HEK293 (cell line): ENCODE measurements around the gene SLC4A11.

Source experiments
- BCL6B ChIP-seq: fragments of 450-650 bp; formaldehyde crosslinking; IDR thresholded peaks from 2 replicates; pipeline ENCODE4 v1.5.1; 2017; ENCODE audit warnings: missing biosample characterization, missing genetic modification characterization
- CTCF ChIP-seq: fragments of 450-650 bp; formaldehyde crosslinking; IDR thresholded peaks from 2 replicates; pipeline ENCODE4 v1.5.1; 2016; ENCODE audit warnings: missing biosample characterization, missing genetic modification characterization
- REST ChIP-seq: fragments of 450-650 bp; formaldehyde crosslinking; IDR thresholded peaks from 2 replicates; pipeline ENCODE4 v1.5.1; 2016; ENCODE audit warnings: missing biosample characterization, missing genetic modification characterization
- TSHZ1 ChIP-seq: fragments of 450-650 bp; formaldehyde crosslinking; IDR thresholded peaks from 2 replicates; pipeline ENCODE4 v1.5.1; 2016; ENCODE audit warnings: missing biosample characterization, missing genetic modification characterization, borderline replicate concordance
- ZBTB10 ChIP-seq: fragments of 450-650 bp; formaldehyde crosslinking; IDR thresholded peaks from 2 replicates; pipeline ENCODE4 v1.5.1; 2016; ENCODE audit warnings: missing biosample characterization, missing genetic modification characterization
- ZBTB48 ChIP-seq: fragments of 450-650 bp; formaldehyde crosslinking; IDR thresholded peaks from 2 replicates; pipeline ENCODE4 v1.5.1; 2016; ENCODE audit warnings: missing biosample characterization, missing genetic modification characterization
- ZIC2 ChIP-seq: fragments of 450-650 bp; formaldehyde crosslinking; IDR thresholded peaks from 2 replicates; pipeline ENCODE4 v1.5.1; 2016; ENCODE audit warnings: missing biosample characterization, missing genetic modification characterization
- ZNF174 ChIP-seq: fragments of 450-650 bp; formaldehyde crosslinking; IDR thresholded peaks from 2 replicates; pipeline ENCODE4 v1.5.0; 2017; ENCODE audit warnings: missing biosample characterization, mild to moderate bottlenecking, missing genetic modification characterization
- ZNF248 ChIP-seq: fragments of 450-650 bp; formaldehyde crosslinking; IDR thresholded peaks from 2 replicates; pipeline ENCODE4 v1.5.1; 2017; ENCODE audit warnings: missing biosample characterization, missing genetic modification characterization
- ZNF280D ChIP-seq: fragments of 450-650 bp; formaldehyde crosslinking; IDR thresholded peaks from 2 replicates; pipeline ENCODE4 v1.5.1; 2016; ENCODE audit warnings: missing biosample characterization, missing genetic modification characterization
- ZNF292 ChIP-seq: fragments of 450-650 bp; formaldehyde crosslinking; IDR thresholded peaks from 2 replicates; pipeline ENCODE4 v1.5.1; 2016; ENCODE audit warnings: low read depth, missing biosample characterization, missing genetic modification characterization, borderline replicate concordance
- ZNF311 ChIP-seq: fragments of 450-650 bp; formaldehyde crosslinking; IDR thresholded peaks from 2 replicates; pipeline ENCODE4 v1.5.1; 2017; ENCODE audit warnings: missing biosample characterization, missing genetic modification characterization, borderline replicate concordance
- ZNF76 ChIP-seq: fragments of 450-650 bp; formaldehyde crosslinking; IDR thresholded peaks from 2 replicates; pipeline ENCODE4; 2016; ENCODE audit warnings: low read depth, missing biosample characterization, missing genetic modification characterization, borderline replicate concordance
- ZSCAN5A ChIP-seq: fragments of 450-650 bp; formaldehyde crosslinking; IDR thresholded peaks from 2 replicates; pipeline ENCODE4 v1.5.1; 2016; ENCODE audit warnings: missing biosample characterization, missing genetic modification characterization

GRCh38 chr20:3224681-3225421, 14.1 kb downstream of the SLC4A11 start:
- TF ChIP-seq ZIC2 (tag by site-specific recombination) = no peak
- no peak for TF ChIP-seq CTCF (tag by site-specific recombination)
- no peak for TF ChIP-seq ZBTB48 (tag by site-specific recombination)
- no peak for TF ChIP-seq ZBTB10 (tag by site-specific recombination)
- no peak for TF ChIP-seq TSHZ1 (tag by site-specific recombination)
- TF ChIP-seq ZNF248 (tag by site-specific recombination) = no peak
- TF ChIP-seq REST (tag by site-specific recombination) = no peak
- no peak for TF ChIP-seq ZNF76 (tag by site-specific recombination)
- TF ChIP-seq ZSCAN5A (tag by site-specific recombination) = no peak
- no peak for TF ChIP-seq ZNF292
- TF ChIP-seq ZNF311 = no peak
- TF ChIP-seq ZNF174 (tag by site-specific recombination) = no peak
- no peak for TF ChIP-seq ZNF280D (tag by site-specific recombination)
- TF ChIP-seq BCL6B (tag by site-specific recombination) = no peak
